RWPE1 (cell line): ENCODE results near the gene PIAS1.

Experiments used
- CTCF ChIA-PET: fragments of 350-600 bp; sonication (Branson Sonifier 250); formaldehyde crosslinking; extraction: SDS; loops from one replicate; lab custom pipeline; 2021; lab: Yijun Ruan, JAX
- POLR2A ChIA-PET: fragments of 400-600 bp; formaldehyde crosslinking; extraction: SDS; loops from one replicate; lab custom pipeline; 2020; ENCODE audit warnings: antibody characterized with exemption; ENCODE audit not compliant: low non-redundant PET; lab: Yijun Ruan, JAX
- DNase-seq: peaks from one replicate; pipeline ENCODE4 v3.0.0; 2012; ENCODE audit warnings: low spot score
- H3K27ac ChIP-seq: fragments of 450-650 bp; 2 replicates; pipeline ENCODE4 v1.5.1; 2017
- TF ChIP-seq, protein P1 (sequence below): fragments of 450-650 bp; conservative IDR thresholded peaks from 2 replicates; pipeline ENCODE4 v1.5.1; 2017; ENCODE audit warnings: low read depth, mild to moderate bottlenecking

The PIAS1 gene

GRCh38 chr15:68203486-68203885 lies 149.4 kb downstream of the PIAS1 start:
- DNase-seq: no peak
- TF ChIP-seq, protein P1, sequence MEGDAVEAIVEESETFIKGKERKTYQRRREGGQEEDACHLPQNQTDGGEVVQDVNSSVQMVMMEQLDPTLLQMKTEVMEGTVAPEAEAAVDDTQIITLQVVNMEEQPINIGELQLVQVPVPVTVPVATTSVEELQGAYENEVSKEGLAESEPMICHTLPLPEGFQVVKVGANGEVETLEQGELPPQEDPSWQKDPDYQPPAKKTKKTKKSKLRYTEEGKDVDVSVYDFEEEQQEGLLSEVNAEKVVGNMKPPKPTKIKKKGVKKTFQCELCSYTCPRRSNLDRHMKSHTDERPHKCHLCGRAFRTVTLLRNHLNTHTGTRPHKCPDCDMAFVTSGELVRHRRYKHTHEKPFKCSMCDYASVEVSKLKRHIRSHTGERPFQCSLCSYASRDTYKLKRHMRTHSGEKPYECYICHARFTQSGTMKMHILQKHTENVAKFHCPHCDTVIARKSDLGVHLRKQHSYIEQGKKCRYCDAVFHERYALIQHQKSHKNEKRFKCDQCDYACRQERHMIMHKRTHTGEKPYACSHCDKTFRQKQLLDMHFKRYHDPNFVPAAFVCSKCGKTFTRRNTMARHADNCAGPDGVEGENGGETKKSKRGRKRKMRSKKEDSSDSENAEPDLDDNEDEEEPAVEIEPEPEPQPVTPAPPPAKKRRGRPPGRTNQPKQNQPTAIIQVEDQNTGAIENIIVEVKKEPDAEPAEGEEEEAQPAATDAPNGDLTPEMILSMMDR: no peak
- ChIA-PET POLR2A (no interaction called here), CTCF (no interaction called here)
- H3K27ac ChIP-seq: peak overlapping the region; percentile 69; the same call in 1 of the 2 replicates

GRCh38 chr15:68203956-68204355 lies 149.8 kb downstream of the PIAS1 start:
- peak overlapping the region; percentile 69 for H3K27ac ChIP-seq
- TF ChIP-seq, protein P1: no peak
- POLR2A ChIA-PET: no interaction called here
- CTCF ChIA-PET: no interaction called here
- DNase-seq: no peak

DNA sequence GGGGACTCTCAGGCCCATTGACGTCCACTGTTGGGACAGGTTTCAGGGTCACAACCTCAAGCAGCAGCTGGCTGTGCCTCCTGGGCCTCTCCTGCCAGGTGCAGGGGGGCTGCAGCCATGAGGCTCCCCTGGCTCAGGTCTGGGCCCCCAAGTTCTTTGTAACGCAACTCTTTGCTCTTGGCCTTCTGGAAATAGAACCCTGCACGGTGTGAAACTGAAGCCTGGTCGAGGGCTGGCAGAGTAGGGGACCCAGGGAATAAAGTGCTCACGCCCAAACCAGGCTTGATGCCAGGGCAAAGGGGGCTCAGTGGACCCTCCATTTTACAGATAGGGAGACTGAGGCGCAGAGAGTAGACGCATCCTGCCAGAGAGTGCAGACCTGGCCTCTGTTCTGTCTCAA lies 150.2 kb downstream of the PIAS1 start:
- TF ChIP-seq, protein P1: no peak
- no peak for DNase-seq
- ChIA-PET CTCF (no interaction called here), POLR2A (no interaction called here)
- H3K27ac ChIP-seq: peak overlapping the region; percentile 69

DNA sequence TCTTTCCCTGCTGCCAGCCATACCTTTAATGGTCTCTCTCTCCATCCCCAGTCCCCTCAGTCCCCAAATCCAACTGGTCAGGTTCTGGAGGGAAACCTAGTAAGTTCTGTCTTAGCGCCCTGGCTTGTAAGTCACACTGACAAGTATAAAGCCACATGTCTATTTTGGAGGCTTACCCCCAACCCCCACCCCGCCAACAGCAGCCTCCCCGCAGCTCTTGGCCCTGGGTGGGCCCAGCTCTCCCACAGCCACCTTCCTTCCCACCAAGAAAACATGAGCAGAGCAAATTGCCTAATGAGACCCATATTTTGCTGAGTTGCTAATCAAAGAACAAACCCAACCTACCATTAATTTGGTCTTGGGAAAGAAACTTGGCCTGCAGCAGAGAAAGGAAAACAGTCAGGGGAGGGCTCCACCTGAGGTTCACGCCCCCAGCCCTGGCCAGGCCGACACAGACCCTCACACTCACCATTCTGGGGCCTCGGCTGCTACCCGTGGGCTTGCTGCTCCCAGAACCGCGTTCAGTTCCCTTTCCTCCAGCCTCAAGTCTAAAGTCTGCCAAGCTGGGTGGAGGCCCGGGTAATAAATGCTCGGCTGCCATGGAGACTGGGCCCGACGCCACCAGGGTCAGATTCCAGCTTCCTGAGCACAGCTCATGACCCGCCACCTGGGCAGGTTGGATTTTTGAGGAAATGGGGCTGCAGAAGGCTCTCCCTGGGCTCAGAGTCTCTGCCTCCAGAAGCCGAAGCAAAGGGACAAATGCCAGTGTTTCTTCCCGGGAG lies 150.9 kb downstream of the PIAS1 start, which contains the start of gene CALML4:
TSS of gene CALML4 (minus strand) at position 557 of the 782 bp plus-strand sequence. CDS start at position 472, 85 bp downstream.
- ChIA-PET CTCF (no interaction called here), POLR2A (interaction anchor here (0.5 kb wide), 1 partner anchor 10 kb away, joined by 4 read pairs; no protein-coding TSS in a partner anchor)
- peak within 1 kb of the TSS; percentile 69 for H3K27ac ChIP-seq

GRCh38 chr15:68205558-68205944 lies 151.4 kb downstream of the PIAS1 start:
- CTCF ChIA-PET: no interaction called here
- TF ChIP-seq, protein P1: no peak
- POLR2A ChIA-PET: interaction anchor here (0.5 kb wide), 1 partner anchor 11 kb away, joined by 4 read pairs; no protein-coding TSS in a partner anchor
- H3K27ac ChIP-seq: peak overlapping the region; percentile 69
- DNase-seq: no peak

More for the DNA sequence above, 150.9 kb downstream of the PIAS1 start, which contains the start of gene CALML4:
- peak; percentile 58 for DNase-seq
- TF ChIP-seq, protein P1: no peak

GRCh38 chr15:68205954-68206539 lies 151.9 kb downstream of the PIAS1 start:
- POLR2A ChIA-PET: no interaction called here
- H3K27ac ChIP-seq: peak overlapping the region; percentile 69
- CTCF ChIA-PET: interaction anchor here (0.6 kb wide), 1 partner anchor 76 kb away, joined by 4 read pairs; no protein-coding TSS in a partner anchor
- TF ChIP-seq, protein P1: no peak
- DNase-seq: no peak
